ENCODE measurements around the gene ADARB2. TPM values are rescaled to one million over a fixed set of nuclear protein-coding genes. Genes with fewer than 3 reads are reported as not detected.
"Not testable (repeated sequence)": the region's sequence is repeated elsewhere in the genome, so short reads cannot be mapped to it uniquely, and the experiment has no call there.

Gene ADARB2
- total RNA-seq, 2 donors from 2014 or later = 1.1 to 1.8 TPM

GRCh38 chr10:1327759-1328158 is 409.6 kb downstream of the ADARB2 start:
- no peak for TF ChIP-seq CTCF (conservative IDR thresholded peaks at IDR 0.05)
- Mint-ChIP-seq H3K9me3 (peaks cover 12% of the 10 kb centered on the region), H3K4me3 (no peak overlapping the region), H3K4me1 (no peaks in the 10 kb centered on the region), H3K27ac (no peak overlapping the region), H3K27me3 (ENCODE audit: insufficient read depth) (peaks cover 2% of the 10 kb centered on the region), H3K36me3 (ENCODE audit: low read depth) (peaks cover 4% of the 10 kb centered on the region)
- WGBS, 2 experiments (ENCODE audit: insufficient coverage in 1 of 2, insufficient read length in 1 of 2) = 81 to 93% methylated on average over 5 to 14 of the region's 15 CpGs
- Histone ChIP-seq H3K27me3 (ENCODE audit: control insufficient read depth, insufficient read depth, low read length, poor library complexity, severe bottlenecking) (no peaks in the 10 kb centered on the region), H3K4me1 (ENCODE audit: control insufficient read depth, insufficient read depth, low read length) (no peaks in the 10 kb centered on the region), H3K27ac (ENCODE audit: low read depth, low read length) (no peak overlapping the region), H3K9ac (ENCODE audit: extremely low read depth, low read length, poor library complexity, severe bottlenecking) (no peak overlapping the region), H3K4me3 (ENCODE audit: low read length) (no peak overlapping the region), H3K9me3 (ENCODE audit: control insufficient read depth, low read length) (no peaks in the 10 kb centered on the region), H3K36me3 (ENCODE audit: control insufficient read depth, insufficient read depth, low read length) (no peaks in the 10 kb centered on the region)
- no peak for DNase-seq

- not testable (repeated sequence) for H3K27ac Mint-ChIP-seq; H3K9me3 ChIP-seq (ENCODE audit: control insufficient read depth, low read length); H3K4me1 ChIP-seq (ENCODE audit: control insufficient read depth, insufficient read depth, low read length); H3K27ac ChIP-seq (ENCODE audit: low read depth, low read length); H3K4me3 ChIP-seq (ENCODE audit: low read length); H3K27me3 ChIP-seq (ENCODE audit: control insufficient read depth, insufficient read depth, low read length, poor library complexity, severe bottlenecking); H3K36me3 ChIP-seq (ENCODE audit: control insufficient read depth, insufficient read depth, low read length); H3K9ac ChIP-seq (ENCODE audit: extremely low read depth, low read length, poor library complexity, severe bottlenecking); DNase-seq; H3K4me3 Mint-ChIP-seq; H3K27me3 Mint-ChIP-seq (ENCODE audit: insufficient read depth); H3K4me1 Mint-ChIP-seq; H3K36me3 Mint-ChIP-seq (ENCODE audit: low read depth)
- H3K9me3 Mint-ChIP-seq = peaks cover 12% of the 10 kb centered on the region
- 98% methylated on average over 3 of the region's 20 CpGs; no CpG with 5 or more reads in 1 of the 2 experiments for WGBS, 2 experiments (ENCODE audit: insufficient coverage in 1 of 2, insufficient read length in 1 of 2)
Measured at GRCh38 chr10:1326514-1326913, 410.8 kb downstream of the ADARB2 start.

- Mint-ChIP-seq H3K9me3 (peaks cover 12% of the 10 kb centered on the region), H3K36me3 (ENCODE audit: low read depth) (peaks cover 4% of the 10 kb centered on the region), H3K27ac (no peak overlapping the region), H3K4me3 (no peak overlapping the region), H3K4me1 (no peaks in the 10 kb centered on the region), H3K27me3 (ENCODE audit: insufficient read depth) (peaks cover 2% of the 10 kb centered on the region)
- 92 to 94% methylated on average over 10 of the region's 10 CpGs for WGBS, 2 experiments (ENCODE audit: insufficient coverage in 1 of 2, insufficient read length in 1 of 2)
- H3K27ac ChIP-seq (ENCODE audit: low read depth, low read length) = no peak overlapping the region
- no peaks in the 10 kb centered on the region for H3K27me3 ChIP-seq (ENCODE audit: control insufficient read depth, insufficient read depth, low read length, poor library complexity, severe bottlenecking)
- no peak overlapping the region for H3K4me3 ChIP-seq (ENCODE audit: low read length)
- H3K9me3 ChIP-seq (ENCODE audit: control insufficient read depth, low read length) = no peaks in the 10 kb centered on the region
- H3K36me3 ChIP-seq (ENCODE audit: control insufficient read depth, insufficient read depth, low read length) = no peaks in the 10 kb centered on the region
- no peaks in the 10 kb centered on the region for H3K4me1 ChIP-seq (ENCODE audit: control insufficient read depth, insufficient read depth, low read length)
- no peak for DNase-seq
- TF ChIP-seq CTCF (conservative IDR thresholded peaks at IDR 0.05) = no peak
- H3K9ac ChIP-seq (ENCODE audit: extremely low read depth, low read length, poor library complexity, severe bottlenecking) = no peak overlapping the region
Measured at GRCh38 chr10:1324903-1325302, 412.4 kb downstream of the ADARB2 start.

GRCh38 chr10:1323951-1324350 is 413.4 kb downstream of the ADARB2 start:
- Mint-ChIP-seq H3K36me3 (ENCODE audit: low read depth) (peaks cover 4% of the 10 kb centered on the region), H3K27ac (no peak overlapping the region), H3K4me3 (no peak overlapping the region), H3K27me3 (ENCODE audit: insufficient read depth) (peaks cover 2% of the 10 kb centered on the region), H3K9me3 (peaks cover 12% of the 10 kb centered on the region), H3K4me1 (no peaks in the 10 kb centered on the region)
- Histone ChIP-seq H3K9ac (ENCODE audit: extremely low read depth, low read length, poor library complexity, severe bottlenecking) (no peak overlapping the region), H3K27me3 (ENCODE audit: control insufficient read depth, insufficient read depth, low read length, poor library complexity, severe bottlenecking) (no peaks in the 10 kb centered on the region), H3K27ac (ENCODE audit: low read depth, low read length) (no peak overlapping the region), H3K36me3 (ENCODE audit: control insufficient read depth, insufficient read depth, low read length) (no peaks in the 10 kb centered on the region), H3K9me3 (ENCODE audit: control insufficient read depth, low read length) (no peaks in the 10 kb centered on the region), H3K4me1 (ENCODE audit: control insufficient read depth, insufficient read depth, low read length) (no peaks in the 10 kb centered on the region), H3K4me3 (ENCODE audit: low read length) (no peak overlapping the region)
- WGBS, 2 experiments (ENCODE audit: insufficient coverage in 1 of 2, insufficient read length in 1 of 2) = 94 to 95% methylated on average over 4 to 6 of the region's 6 CpGs
- TF ChIP-seq CTCF (conservative IDR thresholded peaks at IDR 0.05) = no peak
- DNase-seq = no peak
